GM18873 (cell line): Measurements from ENCODE around the gene MICAL2.

Experiments
- ATAC-seq: cut with Tn5 transposase; IDR thresholded peaks from one replicate; pipeline ENCODE4 v1.9.1; 2021; ENCODE audit warnings: mild to moderate bottlenecking, moderate library complexity, moderate number of reproducible peaks; ENCODE audit not compliant: unreplicated experiment, low FRiP score

Gene MICAL2

DNA sequence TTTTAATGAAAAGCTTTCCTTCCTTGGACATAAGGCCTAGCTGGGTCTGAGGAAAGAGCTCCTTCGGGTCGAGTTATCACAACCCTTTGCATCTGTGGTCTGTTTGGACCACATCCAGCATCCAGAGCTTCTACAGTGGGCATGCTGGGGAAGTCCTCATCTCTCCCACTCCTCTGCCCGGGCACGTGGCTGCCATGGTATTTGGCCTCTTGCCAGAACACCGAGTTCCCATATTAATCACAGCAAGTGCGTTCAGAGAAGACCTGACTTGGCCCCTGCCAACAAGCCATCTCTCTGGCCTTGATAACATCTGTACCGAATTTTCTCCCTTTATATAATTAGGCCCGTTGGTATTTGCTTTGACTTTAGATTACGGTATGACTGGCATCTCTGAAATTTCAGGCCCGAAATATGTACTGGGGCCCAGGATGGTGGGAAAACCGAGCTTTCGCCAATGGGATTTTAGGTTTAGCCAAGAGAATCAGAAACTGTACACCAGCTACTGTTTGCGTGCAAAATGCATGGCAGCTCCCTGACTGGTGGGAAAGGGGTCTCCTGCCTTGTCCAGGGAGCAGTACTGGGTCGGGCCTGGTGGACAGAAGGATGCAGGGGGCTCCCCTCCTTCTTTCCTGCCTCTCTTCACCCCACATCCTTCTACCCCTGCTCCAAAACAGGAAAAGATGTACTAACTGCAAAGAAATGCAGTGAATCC lies 90.0 kb downstream of the MICAL2 start:
- ATAC-seq, result no peak

DNA sequence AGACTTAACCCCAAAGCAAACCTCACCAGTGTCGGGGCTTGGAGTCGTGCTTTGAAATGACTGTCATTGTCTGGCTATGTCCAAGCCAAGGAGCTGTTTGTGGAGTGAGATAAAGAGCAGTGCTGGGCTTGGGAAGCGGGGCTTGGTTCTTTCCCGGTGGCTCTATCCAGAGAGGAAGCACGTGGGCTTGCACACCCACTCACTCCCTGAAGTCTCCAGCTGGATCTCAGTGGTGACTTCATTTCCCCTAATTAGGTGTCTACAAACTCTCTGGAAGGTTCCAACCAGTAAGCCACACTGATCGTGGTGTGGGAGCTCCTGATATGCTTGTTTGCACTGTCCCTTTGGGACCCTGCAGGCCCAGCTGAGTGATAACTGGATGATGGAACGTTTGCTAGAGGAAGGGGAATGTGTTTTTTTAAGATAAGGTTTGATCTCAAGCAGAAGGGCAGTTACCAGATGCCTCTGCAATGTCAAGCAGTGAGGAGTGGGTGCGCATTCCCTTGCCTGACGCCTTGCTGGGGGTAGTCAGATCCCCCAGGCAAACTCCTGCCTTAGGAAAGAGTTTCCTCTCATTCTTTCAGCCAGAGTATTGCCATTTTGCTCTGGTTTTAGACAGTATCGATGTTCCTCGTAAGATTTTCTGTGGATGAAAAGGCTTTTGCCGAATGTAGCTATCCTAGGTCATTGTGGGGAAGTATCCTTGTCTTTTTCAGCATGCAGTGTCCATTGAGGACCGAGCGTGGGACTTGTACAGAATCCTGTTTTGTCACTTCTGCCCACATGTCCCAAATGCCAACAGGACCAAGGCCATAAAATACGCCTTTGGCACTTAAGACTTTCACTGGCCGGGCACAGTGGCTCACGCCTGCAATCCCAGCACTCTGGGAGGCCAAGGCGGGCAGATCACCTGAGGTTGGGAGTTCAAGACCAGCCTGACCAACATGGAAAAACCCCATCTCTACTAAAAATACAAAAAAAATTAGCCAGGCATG lies 90.9 kb downstream of the MICAL2 start:
- ATAC-seq, result no peak

GRCh38 chr11:12202661-12203310 lies 92.4 kb downstream of the MICAL2 start:
- ATAC-seq, result no peak

DNA sequence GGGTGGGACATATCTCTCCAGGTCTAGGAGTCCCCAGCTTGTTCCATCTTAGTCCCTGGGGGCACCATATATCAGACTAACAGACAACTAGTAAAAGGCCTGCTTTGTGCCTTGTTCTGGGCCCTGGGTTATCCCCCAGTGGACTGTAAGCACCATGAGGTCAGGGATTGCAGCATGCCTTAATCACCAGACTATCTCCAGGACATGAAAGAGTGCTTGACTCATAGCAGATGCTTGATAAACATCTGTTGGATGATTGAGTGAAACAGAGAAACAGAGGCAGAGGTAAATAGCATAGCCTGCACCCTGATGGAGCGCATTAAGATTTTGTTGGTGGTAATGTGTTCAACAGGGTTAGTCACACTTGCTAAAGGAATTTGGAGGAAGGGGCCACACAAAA lies 94.1 kb downstream of the MICAL2 start:
- ATAC-seq, result no peak

- no peak for ATAC-seq
Measured at GRCh38 chr11:12205330-12205729, 94.9 kb downstream of the MICAL2 start.

DNA sequence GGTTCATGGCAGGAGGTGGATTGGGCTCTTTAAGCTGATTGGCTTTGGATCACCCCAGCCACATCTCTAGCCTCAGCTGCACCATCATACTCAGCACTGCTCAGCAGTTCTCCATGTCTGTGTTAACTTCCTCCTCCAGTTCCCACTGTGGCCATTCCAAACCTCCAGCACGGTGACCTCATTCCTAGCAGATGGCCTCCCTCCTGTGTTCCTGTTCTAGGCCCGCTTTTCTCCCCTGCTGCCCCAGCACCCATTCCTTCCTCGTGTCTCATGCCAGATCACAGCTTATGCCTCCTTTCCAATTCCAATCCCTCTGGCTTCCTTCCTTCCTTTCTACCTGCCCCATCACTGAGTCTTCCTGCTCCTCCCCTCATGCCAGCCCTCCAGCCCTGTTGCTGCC lies 96.1 kb downstream of the MICAL2 start:
- ATAC-seq, result no peak

DNA sequence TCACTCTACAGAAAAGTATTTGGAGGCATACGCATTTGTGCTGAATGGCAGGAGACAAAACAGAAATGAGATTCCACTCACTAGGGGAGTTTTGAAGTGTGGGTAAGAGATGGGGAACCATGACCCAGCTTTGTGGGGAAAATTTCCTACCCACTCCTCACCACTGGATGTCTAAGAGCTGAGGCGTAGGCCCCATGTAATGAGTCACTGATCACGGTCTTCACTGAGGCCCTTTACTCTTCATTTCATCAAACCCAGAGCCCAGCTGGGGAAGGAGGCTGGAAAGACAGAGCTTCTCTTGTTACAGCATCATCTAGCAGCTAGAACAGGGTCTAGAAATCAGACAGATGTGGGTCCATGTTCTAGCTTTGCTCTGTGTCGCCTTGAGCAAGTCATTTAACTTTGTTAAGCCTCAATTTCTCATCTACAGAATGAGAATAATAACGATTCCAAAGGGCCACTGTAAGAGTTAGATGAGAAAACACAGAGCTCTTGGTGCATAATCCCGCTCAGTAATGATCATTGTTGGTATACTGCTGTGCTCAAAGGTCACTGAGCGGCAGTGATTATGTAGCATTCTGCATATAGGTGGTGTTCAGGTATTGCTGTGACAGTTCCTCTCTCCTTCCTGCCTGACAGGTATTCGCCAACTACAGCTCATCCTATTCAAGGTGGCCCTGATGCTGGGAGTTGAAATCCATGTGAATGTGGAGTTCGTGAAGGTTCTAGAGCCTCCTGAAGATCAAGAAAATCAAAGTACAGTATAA lies 97.2 kb downstream of the MICAL2 start:
- ATAC-seq, result no peak

DNA sequence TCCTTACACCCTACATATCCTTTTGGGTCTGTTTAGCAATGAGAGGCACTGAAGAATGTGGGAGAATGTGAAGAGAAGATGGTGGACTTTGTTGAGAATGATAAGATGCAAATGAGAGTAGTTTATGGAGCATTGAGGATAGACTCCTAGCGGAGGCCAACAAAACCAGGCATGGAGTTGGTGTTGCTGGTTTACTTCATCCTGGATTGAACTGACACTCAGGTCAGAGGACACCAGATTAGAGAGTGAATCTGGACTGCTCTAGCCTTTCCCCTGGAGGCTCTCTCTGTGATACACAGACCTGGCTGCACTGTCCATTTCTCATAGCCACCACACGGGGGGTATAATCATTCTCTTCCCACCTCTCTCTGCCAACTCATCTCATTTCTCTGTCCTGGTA lies 98.7 kb downstream of the MICAL2 start:
- no peak for ATAC-seq

DNA sequence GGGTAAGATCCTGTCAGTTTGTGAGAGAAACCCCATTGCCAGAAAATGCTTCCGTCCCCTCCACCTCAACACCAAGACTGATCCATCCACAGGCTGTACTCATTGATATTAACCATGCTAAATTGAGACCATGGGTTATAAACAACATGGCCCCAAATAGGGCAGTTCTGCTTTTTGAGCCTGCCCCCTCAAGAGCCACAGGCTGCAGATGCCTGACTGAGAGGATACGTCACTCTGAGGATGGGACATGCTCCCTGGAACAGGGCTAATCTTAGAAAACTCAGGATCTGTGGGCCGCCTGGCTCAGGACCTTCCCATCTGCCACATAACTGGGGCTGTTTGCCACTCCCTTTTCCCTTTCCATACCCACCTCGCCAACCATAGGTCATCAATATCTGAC lies 99.8 kb downstream of the MICAL2 start:
- no peak for ATAC-seq

GRCh38 chr11:12211331-12212065 lies 101.1 kb downstream of the MICAL2 start:
- ATAC-seq, result no peak

DNA sequence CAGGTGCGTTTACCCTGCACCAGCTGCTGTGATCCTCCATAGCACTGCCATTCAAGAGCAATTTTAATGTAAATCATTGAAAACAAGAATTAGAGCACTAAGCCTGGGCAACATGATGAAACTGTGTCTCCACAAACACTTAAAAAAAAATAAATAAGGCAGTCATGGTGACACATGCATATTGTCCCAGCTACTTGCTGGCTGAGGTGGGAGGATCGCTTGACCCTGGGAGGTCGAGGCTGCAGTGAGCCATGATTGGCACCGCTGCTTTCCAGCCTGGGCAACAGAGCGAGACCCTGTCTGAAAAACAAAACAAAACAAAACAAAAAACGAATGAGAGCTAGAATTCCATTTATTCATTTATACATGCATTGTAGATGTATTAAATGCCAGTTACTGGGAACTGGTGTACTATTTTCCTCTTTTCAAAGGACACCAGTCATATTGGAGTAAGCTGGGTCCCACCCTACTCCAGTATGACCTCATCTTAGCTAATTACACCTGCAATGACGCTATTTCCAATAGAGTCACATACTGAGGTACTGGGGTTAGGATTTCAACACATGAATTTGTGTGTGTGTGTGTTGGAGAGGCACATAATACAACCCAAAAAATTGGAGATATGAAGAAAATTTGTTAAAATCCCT lies 101.9 kb downstream of the MICAL2 start:
- no peak for ATAC-seq

DNA sequence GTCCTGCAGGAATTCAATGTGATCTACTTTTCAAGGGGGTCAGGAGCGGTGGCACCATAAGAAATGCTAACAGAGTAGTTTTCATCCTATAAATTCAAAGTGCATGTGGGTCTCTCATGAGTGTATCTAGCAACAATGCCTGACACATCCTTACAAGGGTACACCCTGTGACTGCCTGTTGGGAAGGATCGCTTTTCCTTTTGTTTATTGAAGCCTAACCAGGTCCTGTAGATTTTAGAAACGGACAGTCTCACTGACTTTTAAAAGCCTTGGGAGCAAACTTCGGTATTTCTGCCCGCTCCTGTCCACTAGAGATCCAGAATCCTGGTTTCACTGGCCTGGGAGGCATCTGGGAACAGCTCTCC lies 102.4 kb downstream of the MICAL2 start:
- ATAC-seq, result no peak

DNA sequence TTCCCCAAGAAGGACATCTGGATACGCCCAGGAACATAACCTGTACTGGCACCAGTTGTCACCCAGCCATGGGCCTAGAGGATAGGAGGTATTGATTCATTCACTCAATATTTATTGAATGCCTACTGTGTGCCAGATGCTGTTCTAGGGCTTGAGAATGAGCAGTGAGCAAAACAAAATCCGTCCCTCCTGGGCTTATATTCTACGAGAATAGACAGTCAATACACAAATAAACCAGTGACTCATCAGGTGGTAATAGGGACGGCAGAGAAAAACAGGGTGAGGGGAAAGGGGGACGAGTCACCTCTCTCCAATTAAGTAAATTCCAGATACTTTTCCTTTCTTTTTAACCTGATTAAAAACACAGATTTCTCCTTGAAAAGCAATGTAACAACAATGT lies 103.5 kb downstream of the MICAL2 start:
- no peak for ATAC-seq

GRCh38 chr11:12214751-12215150 lies 104.4 kb downstream of the MICAL2 start:
- no peak for ATAC-seq

DNA sequence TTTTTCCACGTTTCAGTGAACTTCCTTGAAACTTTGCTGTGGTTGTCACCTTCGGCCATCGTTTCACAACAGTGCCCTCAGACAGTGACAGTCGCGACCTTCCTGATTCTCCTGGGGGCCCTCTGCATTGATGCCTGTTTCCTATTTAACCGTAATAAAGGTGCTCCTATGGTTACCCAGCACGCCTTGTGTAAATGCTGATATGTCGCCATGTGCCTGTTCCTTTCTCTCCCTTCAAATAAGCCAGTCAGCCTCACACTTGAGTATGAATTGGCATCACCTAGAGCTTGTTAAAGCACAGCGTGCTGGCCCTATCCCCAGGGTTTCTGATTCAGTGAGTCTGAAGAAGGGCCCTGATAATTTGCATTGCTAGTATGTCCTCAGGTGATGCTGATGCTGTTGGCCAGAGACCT lies 104.8 kb downstream of the MICAL2 start:
- ATAC-seq, result no peak

GRCh38 chr11:12216041-12216451 lies 105.7 kb downstream of the MICAL2 start:
- ATAC-seq, result no peak

GRCh38 chr11:12216671-12217374 lies 106.4 kb downstream of the MICAL2 start:
- no peak for ATAC-seq

DNA sequence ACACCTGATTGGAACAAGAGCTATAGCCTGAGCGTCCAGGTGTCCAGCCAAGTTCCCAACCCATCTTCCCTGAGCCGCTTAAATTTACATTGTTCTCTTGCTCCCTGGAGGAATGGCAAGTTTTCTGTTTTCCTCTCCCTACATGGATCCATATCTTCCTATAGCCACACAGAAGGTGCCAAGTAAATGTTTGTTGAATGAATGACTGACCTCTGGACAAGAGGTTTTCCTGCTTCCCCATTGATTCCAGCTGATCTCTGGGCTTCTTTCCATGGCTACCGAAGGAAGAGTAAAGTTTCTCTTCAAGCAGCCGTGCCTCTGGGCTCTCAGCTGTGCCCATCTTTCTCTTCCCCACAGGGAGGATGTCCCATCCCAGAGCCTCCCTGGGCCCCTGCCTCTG lies 107.5 kb downstream of the MICAL2 start:
- ATAC-seq, result no peak

DNA sequence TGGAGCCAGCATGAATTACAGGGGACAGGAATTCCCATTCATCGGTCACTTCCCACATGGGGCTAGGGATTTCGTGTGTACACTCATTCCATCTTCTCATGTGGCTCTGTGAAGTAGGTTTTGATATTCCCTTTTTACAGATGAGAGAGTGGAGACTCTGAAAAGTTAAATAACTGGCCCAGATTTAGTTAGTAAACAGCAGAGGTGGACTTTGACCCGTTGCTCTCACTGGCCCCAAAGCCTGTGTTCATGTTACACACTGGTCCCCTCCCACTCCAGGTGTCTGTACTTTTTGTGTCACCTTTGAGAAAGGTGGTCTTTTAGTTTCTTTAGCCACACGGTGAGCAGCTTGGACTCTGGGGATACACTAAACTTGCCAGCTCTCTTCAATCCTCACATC lies 108.5 kb downstream of the MICAL2 start:
- no peak for ATAC-seq
